Heart left ventricle (tissue), 13 donors: ENCODE measurements around the gene LPIN3.

ENCODE experiments used
- POLR2A ChIP-seq, 2 donors: fragments of 450-650 bp; IDR thresholded peaks; one replicate each; pipeline ENCODE4 v1.6.1; 2017; ENCODE audit warnings: antibody characterized with exemption in 2 of 2, mild to moderate bottlenecking in 2 of 2, moderate library complexity in 2 of 2
- TF ChIP-seq, protein P1 (sequence below), 12 donors: fragments of 200-600 bp; sonication (generic) in 4 of 12; IDR thresholded peaks; one replicate each; pipeline versions ENCODE4 v1.5.0 to v1.8.0; 2018 to 2022; ENCODE audit warnings: antibody characterized with exemption in 12 of 12, mild to moderate bottlenecking in 5 of 12
- donor health status: ischemic (EF 13 %, LVEDD 7.1; RV severe dilation, severe dysfunction).
- donor health status: DM: no; HTN: yes; CAD: no.
- donor health status: DM: no; HTN: no; CAD: no.
- donor health status: ischemic (EF 25% LVEDD 6.9; RV normal size, moderate dysfunction).
- donor health status: ischemic (EF 25% LVEDD 5.7; RV mildly dilated, moderate dysfunction).
- donor health status: ischemic (EF 35%, LVEDD 5.7; RV mildly dilated, moderate dysfunction).
- donor health status: nonischemic (EF 11% LVEDD 7.7; RV severe dilation, severe dysfunction).
- donor health status: DM: yes; HTN: yes; CAD: no.
- donor health status: PGD.
- donor health status: ischemic (EF 29% LVEDD 5.4; RV normal size, mild dysfunction).
- donor health status: nonischemic (EF 23%, LVEDD 6.1; RV moderate dilation, normal function).

- TF ChIP-seq, protein P1, sequence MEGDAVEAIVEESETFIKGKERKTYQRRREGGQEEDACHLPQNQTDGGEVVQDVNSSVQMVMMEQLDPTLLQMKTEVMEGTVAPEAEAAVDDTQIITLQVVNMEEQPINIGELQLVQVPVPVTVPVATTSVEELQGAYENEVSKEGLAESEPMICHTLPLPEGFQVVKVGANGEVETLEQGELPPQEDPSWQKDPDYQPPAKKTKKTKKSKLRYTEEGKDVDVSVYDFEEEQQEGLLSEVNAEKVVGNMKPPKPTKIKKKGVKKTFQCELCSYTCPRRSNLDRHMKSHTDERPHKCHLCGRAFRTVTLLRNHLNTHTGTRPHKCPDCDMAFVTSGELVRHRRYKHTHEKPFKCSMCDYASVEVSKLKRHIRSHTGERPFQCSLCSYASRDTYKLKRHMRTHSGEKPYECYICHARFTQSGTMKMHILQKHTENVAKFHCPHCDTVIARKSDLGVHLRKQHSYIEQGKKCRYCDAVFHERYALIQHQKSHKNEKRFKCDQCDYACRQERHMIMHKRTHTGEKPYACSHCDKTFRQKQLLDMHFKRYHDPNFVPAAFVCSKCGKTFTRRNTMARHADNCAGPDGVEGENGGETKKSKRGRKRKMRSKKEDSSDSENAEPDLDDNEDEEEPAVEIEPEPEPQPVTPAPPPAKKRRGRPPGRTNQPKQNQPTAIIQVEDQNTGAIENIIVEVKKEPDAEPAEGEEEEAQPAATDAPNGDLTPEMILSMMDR (IDR thresholded peaks at IDR 0.05) = no peak
- no peak for TF ChIP-seq POLR2A (IDR thresholded peaks at IDR 0.05)
Observed at GRCh38 chr20:41356951-41357350, 16.3 kb downstream of the LPIN3 start.
